Right lobe of liver (tissue), 4 donors: ENCODE results near the gene TTC7B.

Source experiments
- CTCF ChIP-seq, 4 donors: fragments of 200-600 bp in 3 of 4; fragments of 450-650 bp in 1 of 4; IDR thresholded peaks; one replicate each; pipeline versions ENCODE4 v1.5.1 to v1.8.0; 2016 to 2022; ENCODE audit warnings: antibody characterized with exemption in 4 of 4, mild to moderate bottlenecking in 2 of 4
- POLR2A ChIP-seq: fragments of 450-650 bp; IDR thresholded peaks from one replicate; pipeline ENCODE4 v1.6.1; 2017; ENCODE audit warnings: antibody characterized with exemption, mild to moderate bottlenecking
- donor health status: DM: no; HTN: no; CAD: no.
- donor health status: DM: no; HTN: no; CAD: no.
- donor health status: DM: no; HTN: yes; CAD: no.

DNA sequence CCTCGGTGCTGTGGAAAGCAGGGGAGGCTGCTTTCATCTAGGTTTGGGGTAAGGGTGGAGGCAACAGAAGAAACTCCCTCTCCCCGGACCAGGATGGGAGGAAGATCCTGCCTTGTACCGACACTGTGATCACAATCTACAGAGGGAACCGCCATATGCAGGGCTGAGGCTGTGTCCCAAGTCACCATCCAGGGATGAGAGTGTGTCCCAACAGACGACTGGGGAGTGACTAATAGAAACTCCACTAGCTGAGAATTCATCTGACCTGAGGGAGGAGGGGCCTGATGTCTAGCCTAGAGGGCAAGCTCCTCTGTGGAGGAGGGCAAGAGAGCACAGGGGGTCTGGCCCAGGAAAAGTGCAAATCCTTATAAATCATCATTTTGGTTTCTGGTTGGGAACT is 247.0 kb downstream of the TTC7B start:
- no peak for TF ChIP-seq CTCF (IDR thresholded peaks at IDR 0.05)
- no peak for TF ChIP-seq POLR2A
